ENCODE results near the gene SNX30.

GRCh38 chr9:112854657-112855056, 104.1 kb downstream of the SNX30 start:
- TF ChIP-seq CTCF (IDR thresholded peaks at IDR 0.05; ENCODE audit: low read length) (no peak), EZH2 (IDR thresholded peaks at IDR 0.05; ENCODE audit: borderline replicate concordance, low read length) (no peak)
